Esophagus squamous epithelium (tissue), 5 donors: ENCODE results near the gene PTPN1. TPM values are rescaled to one million over a fixed set of nuclear protein-coding genes. Genes with fewer than 3 reads are reported as not detected.

ENCODE experiments used
- DNase-seq: peaks from one replicate; lab custom pipeline; 2025; lab: John Stamatoyannopoulos, UW
- H3K27ac ChIP-seq, 4 donors: fragments of 200-600 bp; sonication (generic); one replicate each; pipeline ENCODE4 v1.5.1; 2016 to 2019; ENCODE audit warnings: mild to moderate bottlenecking in 1 of 4
- H3K27me3 ChIP-seq, 4 donors: fragments of 200-600 bp; sonication (generic); 1 replicate in 3 of 4; 2 replicates in 1 of 4; pipeline versions ENCODE4 v1.5.1 to v1.6.0; 2017 to 2021; ENCODE audit warnings: antibody characterized with exemption in 1 of 4
- H3K36me3 ChIP-seq, 3 donors: fragments of 200-600 bp; sonication (generic); one replicate each; pipeline ENCODE4 v1.5.1; 2016 to 2019
- H3K4me1 ChIP-seq, 3 donors: fragments of 200-600 bp; sonication (generic); one replicate each; pipeline ENCODE4 v1.5.1; 2017 to 2019
- H3K4me3 ChIP-seq, 4 donors: fragments of 200-600 bp; sonication (generic); 1 replicate in 3 of 4; 2 replicates in 1 of 4; pipeline ENCODE4 v1.5.1; 2016 to 2019; ENCODE audit warnings: mild to moderate bottlenecking in 2 of 4, moderate library complexity in 1 of 4
- H3K9me3 ChIP-seq, 3 donors: fragments of 200-600 bp; sonication (generic); one replicate each; pipeline ENCODE4 v1.5.1; 2016 to 2019
- CTCF ChIP-seq, 6 experiments: fragments of 450-650 bp in 4 of 6; fragments of 200-600 bp in 2 of 6; sonication (generic) in 2 of 6; IDR thresholded peaks; one replicate each; pipeline ENCODE4 v1.5.1; 2016 to 2019; ENCODE audit warnings: antibody characterized with exemption in 6 of 6, mild to moderate bottlenecking in 4 of 6, moderate library complexity in 4 of 6
- POLR2A ChIP-seq, 4 donors: fragments of 450-650 bp; IDR thresholded peaks; one replicate each; pipeline ENCODE4 v1.6.1; 2017; ENCODE audit warnings: antibody characterized with exemption in 4 of 4, mild to moderate bottlenecking in 4 of 4, moderate library complexity in 3 of 4
- WGBS, 2 donors: methylation state at CpG; one replicate each; pipeline ENCODE4 v1.1.5; 2018; 5-methylcytosine and 5-hydroxymethylcytosine counted together
- intact Hi-C: fragments of 100-400 bp; cut with DNase I; formaldehyde crosslinking; loops from one replicate; pipeline ENCODE4 v1.15.0; 2022
- total RNA-seq, 4 donors: library from RNA; depleted of rRNA; stranded (reverse); fragments of >200 nt; gene quantifications; one replicate each; pipeline ENCODE4 v1.1.0, GENCODE V29; 2016
- donor health status: DM: yes; HTN: yes; CAD: no.

The PTPN1 gene
- total RNA-seq, 4 donors from 2014 or later = 23.6 to 30.6 (median 29.0) TPM

GRCh38 chr20:50548396-50548795 lies 38.2 kb downstream of the PTPN1 start:
- DNase-seq = no peak
- Histone ChIP-seq H3K36me3 (peaks cover 0 to 8% (median 0%) of the 10 kb centered on the region in 3 donors), H3K4me1 (peaks cover 7 to 82% (median 13%) of the 10 kb centered on the region in 3 donors), H3K9me3 (no peaks in the 10 kb centered on the region), H3K27ac (peak overlapping the region in 2 of 4 donors; percentile 6 to 17), H3K4me3 (no peak overlapping the region), H3K27me3 (no peaks in the 10 kb centered on the region)
- intact Hi-C loops = no loop called here
- no peak for TF ChIP-seq POLR2A (IDR thresholded peaks at IDR 0.05)
- no peak for TF ChIP-seq CTCF (IDR thresholded peaks at IDR 0.05)
- WGBS, 2 donors = 68 to 70% methylated on average over 5 of the region's 5 CpGs

- TF ChIP-seq CTCF (IDR thresholded peaks at IDR 0.05) (no peak), POLR2A (IDR thresholded peaks at IDR 0.05) (no peak)
- Histone ChIP-seq H3K9me3 (no peaks in the 10 kb centered on the region), H3K36me3 (peaks cover 0 to 8% (median 0%) of the 10 kb centered on the region in 3 donors), H3K27me3 (no peaks in the 10 kb centered on the region), H3K27ac (peak overlapping the region in 2 of 4 donors; percentile 68 to 69), H3K4me3 (no peak overlapping the region), H3K4me1 (peaks cover 7 to 67% (median 13%) of the 10 kb centered on the region in 3 donors)
- intact Hi-C loops = no loop called here
- no peak for DNase-seq
- WGBS, 2 donors = 52 to 58% methylated on average over 2 of the region's 2 CpGs
These were observed 40.3 kb downstream of the PTPN1 start for GRCh38 chr20:50550531-50550930.

GRCh38 chr20:50551288-50551687 lies 41.1 kb downstream of the PTPN1 start:
- DNase-seq = no peak
- H3K4me1 ChIP-seq = peaks cover 7 to 59% (median 13%) of the 10 kb centered on the region in 3 donors
- H3K27me3 ChIP-seq = no peaks in the 10 kb centered on the region
- H3K27ac ChIP-seq = peak overlapping the region; percentile 25 to 69 (median 55)
- 44 to 46% methylated on average over 4 of the region's 4 CpGs for WGBS, 2 donors
- intact Hi-C loops = no loop called here
- peaks cover 0 to 8% (median 0%) of the 10 kb centered on the region in 3 donors for H3K36me3 ChIP-seq
- no peak for TF ChIP-seq CTCF (IDR thresholded peaks at IDR 0.05)
- no peak overlapping the region for H3K4me3 ChIP-seq
- H3K9me3 ChIP-seq = no peaks in the 10 kb centered on the region

GRCh38 chr20:50552979-50553378 lies 42.8 kb downstream of the PTPN1 start:
- no peaks in the 10 kb centered on the region for H3K27me3 ChIP-seq
- no peak overlapping the region for H3K4me3 ChIP-seq
- TF ChIP-seq POLR2A (IDR thresholded peaks at IDR 0.05) (no peak), CTCF (IDR thresholded peaks at IDR 0.05) (no peak)
- no peaks in the 10 kb centered on the region for H3K9me3 ChIP-seq
- 93 to 95% methylated on average over 3 of the region's 3 CpGs for WGBS, 2 donors
- no peak for DNase-seq
- H3K36me3 ChIP-seq = peaks cover 0 to 14% (median 0%) of the 10 kb centered on the region in 3 donors
- peaks cover 7 to 47% (median 13%) of the 10 kb centered on the region in 3 donors for H3K4me1 ChIP-seq
- H3K27ac ChIP-seq = no peak overlapping the region
- intact Hi-C loops = no loop called here

- Histone ChIP-seq H3K27ac (no peak overlapping the region), H3K4me1 (peaks cover 0 to 43% (median 6%) of the 10 kb centered on the region in 3 donors), H3K9me3 (no peaks in the 10 kb centered on the region), H3K4me3 (no peak overlapping the region), H3K27me3 (no peaks in the 10 kb centered on the region), H3K36me3 (peaks cover 0 to 6% (median 0%) of the 10 kb centered on the region in 3 donors)
- no peak for DNase-seq
- TF ChIP-seq POLR2A (IDR thresholded peaks at IDR 0.05) = no peak
- TF ChIP-seq CTCF (IDR thresholded peaks at IDR 0.05) = no peak
- intact Hi-C loops = no loop called here
- 89 to 93% methylated on average over 4 of the region's 4 CpGs for WGBS, 2 donors
These were observed 44.8 kb downstream of the PTPN1 start for GRCh38 chr20:50554694-50555579.
